HG03342 (cell line): ENCODE results near the gene NEDD9.

Experiments used
- ATAC-seq: cut with Tn5 transposase; IDR thresholded peaks from one replicate; pipeline ENCODE4 v1.9.1; 2021; ENCODE audit warnings: mild to moderate bottlenecking, moderate library complexity; ENCODE audit not compliant: unreplicated experiment

The NEDD9 gene

DNA sequence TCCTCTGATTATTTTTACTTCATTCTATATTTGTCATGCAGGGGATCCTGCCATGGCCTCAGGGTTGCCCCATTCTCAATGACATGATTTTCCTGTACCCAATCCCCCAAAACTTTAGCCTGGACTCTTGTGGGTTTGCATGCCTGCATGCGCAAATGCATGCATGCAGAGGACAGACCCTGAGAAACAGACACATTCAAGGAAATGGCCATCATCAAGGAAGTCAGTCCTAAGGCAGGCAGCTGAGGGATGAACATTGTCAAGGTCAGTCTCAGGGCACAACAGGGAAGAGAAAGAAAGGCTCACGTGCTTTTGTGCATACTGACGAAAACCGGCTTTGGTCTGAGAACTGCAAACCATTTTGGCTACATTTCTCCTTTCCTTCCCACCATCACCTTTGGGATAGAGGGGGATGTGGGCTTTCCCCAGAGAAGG is 13.1 kb downstream of the NEDD9 start:
- ATAC-seq, result no peak

DNA sequence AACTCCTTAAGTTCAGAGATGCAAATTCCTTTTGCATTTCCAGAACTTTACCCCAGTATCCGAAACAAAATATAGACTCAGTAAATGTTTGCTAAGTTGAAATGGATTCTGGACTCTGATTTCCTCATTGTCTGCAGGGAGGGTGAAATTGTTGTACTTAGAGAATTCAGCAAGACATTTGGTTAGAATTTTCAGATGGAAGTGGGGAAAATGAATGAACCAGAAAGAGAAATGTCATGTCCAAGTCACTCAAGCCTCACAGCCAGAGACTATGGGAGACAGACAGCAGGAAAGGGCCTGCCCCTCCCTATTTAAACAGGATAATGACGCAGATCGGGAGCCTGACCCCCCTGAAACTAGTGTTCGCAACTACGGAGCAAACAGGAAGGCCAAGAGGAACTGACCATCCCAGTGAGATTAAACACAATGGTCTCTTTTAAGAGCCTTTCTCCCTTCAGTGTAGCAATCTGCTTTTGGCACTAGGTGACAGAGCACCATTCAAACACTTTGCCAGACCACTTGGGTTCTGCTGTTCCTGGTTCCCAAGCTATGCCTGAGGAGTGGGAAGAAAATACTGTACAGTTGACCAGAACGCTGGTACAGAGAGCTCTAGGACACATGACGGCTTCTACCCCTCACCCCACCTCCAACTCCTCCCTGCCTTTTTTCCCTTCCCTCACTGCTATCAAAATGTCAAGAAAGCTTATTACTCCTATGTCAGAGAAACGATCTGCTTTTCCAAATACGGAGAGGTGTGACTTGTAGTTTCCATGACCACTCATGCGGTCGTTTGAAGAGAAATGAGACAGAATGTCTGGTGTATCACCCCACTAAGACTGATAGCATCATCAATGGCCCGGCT is 13.7 kb downstream of the NEDD9 start:
- no peak for ATAC-seq

DNA sequence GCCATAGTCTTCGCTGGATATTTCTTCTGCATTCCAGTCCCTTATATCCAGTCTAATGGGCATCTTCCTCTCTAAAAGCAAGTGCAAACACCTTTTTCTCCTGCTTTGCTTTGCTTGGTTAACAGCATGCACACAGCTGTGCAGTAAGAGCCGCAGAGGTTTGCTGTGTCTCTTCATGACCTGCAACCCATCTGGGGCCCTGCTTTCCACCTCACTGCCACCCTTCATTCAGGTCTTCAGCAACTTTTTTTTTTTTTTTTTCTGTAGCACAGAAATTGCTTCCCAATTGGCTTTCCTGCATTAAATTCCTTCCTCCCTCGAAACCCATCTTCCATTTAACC is 14.4 kb downstream of the NEDD9 start:
- no peak for ATAC-seq

DNA sequence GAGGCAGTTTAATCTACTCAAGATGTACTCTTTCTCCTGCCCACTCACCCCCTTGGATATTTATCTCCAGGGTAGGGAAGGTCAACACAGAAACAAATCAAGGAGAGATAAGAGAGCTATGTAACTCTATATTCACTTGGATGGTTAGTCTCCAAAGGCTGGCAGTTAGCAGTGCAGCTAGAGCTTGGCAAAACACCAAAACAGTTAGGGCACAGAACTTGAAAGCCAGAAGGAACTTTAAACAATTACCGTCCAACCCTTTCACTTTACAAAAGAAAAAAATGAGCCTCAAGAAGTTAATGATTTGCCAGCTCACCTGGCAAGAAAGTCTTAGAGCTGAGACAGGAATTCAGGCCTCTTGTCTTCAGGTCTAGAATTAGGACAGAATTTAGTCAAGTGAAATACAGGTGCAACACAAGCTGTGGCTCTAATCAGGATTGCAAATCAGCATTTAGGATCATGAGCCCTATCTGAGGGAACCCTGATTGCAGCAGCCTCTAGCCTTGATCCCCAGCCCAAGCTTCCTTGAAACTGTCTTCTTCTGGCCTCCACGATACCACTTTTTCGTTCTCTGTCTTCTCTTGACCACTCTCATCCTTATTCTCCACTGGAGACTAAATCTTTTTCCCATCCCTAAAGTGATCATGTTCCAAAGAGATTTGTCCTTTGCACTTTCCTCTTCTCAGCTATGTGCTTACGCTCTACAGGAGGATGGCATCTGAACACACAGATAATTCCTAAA is 14.9 kb downstream of the NEDD9 start:
- ATAC-seq, result no peak

DNA sequence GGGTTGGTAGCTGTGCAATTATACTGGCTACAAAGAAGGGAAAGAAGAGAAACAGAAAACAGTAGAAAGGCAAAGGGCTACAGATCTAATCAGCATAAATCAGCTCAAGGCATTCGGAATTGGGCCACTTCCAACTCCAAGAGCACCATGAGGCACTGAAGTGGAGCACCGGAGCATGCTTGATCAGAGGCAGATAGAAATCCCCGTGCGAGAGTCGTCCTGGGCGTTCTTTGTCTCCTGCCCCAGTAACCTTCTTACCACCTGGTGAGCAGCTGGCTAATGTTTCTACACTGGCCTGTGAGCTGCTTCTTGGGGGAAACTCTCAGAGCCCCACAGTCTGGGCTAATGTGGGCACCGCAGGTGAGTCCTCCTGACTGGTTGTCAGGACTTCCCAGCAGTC is 16.7 kb downstream of the NEDD9 start:
- ATAC-seq, result no peak

DNA sequence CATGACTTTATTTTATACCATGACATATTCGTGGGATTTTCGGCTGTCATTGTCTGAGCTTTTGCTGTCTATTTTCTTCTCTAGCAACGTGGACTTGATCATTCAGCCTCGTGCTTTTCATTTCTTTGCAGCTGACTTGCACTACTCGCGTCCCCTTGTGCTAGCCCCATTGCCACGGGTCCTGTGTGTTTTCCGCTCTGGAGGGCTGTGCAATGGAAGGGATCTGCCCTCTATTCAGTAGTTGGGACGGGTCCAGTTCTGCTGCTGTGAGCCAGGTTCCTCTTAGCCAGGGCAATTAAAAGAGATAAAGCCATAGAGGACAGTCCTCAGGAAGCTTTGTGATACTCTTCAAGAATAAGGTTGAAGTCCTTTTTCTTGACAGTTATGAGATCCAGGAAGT is 17.6 kb downstream of the NEDD9 start:
- ATAC-seq, result no peak

DNA sequence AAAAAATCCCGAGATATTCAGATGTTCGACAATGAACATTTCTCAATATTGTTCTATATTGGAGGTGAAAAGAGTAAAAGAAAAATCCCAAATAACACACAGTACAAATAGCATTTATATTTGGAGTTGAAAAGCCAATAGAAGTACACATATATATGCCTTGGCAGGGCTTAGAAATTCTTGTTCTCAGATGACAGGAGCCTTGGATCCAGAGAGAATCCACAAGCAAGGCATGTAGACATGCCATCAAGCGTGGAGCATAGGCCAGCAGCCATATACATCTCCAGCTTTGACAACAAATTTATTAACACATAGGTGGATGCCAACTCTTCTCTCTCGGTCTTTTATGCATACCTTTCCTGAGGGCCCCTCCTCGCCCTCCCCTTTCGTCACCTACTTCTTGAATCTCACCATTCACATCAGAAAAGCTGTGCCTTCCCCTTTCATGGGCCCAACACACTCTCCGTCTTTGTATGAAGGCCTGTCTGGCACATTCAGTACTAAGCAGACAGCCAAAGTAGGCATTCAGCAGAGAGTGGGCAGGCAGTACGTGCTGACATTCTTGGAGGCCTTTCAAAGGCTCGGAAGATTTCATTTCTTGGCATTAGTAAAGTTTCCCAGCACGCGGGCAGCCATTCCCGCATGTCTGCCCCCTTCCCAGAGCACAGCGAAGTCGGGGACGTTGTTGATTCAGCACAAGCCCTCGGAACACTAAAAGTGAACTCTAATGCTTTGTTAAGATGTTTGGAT is 18.2 kb downstream of the NEDD9 start:
- ATAC-seq, result no peak

DNA sequence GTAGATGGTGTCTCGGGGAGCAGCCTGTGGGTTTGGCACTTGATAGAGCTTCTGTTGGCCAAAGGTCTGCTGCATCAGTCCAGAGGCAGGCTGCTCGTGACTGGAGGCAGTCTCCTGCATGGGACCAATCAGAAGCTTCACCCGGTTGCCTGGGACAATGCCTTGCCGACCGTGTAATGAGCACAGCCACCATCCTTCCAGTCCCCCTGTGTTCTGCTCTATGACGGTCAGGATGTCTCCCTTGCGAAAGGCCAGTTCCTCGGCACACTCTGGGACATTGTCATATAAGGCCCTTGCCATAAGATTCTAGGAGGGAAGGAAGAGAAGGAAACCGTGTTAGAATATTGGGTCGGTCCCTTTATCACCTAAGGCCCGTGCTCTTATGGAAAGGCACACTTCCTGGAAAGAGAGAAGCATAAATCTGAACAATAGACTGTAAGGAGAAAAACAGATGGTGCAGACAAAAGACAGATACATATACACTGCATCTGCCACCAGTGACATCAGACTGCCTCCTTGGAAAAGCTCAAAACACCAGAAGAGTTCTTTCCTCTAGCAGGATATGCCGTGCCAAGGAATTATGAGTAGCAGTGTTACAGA is 18.9 kb downstream of the NEDD9 start:
- ATAC-seq, result no peak

DNA sequence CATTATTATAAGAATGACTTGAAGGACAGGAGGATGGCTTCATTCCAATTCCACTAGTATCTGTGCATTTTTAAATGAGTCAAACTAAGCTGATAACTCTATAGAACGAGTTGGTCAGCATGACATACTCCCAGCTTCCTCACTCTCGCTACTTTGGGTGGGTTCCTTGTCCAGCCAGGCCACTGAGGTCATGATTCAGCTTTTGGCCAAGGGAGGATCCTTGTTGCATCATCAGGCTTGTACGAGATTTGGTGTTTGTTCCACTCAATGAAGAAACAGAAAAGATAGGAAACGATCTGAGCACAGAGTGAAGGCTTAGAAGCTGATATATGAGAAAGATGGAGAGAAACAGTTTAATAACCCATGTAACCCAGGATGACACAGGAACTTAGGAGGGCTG is 19.8 kb downstream of the NEDD9 start:
- no peak for ATAC-seq

DNA sequence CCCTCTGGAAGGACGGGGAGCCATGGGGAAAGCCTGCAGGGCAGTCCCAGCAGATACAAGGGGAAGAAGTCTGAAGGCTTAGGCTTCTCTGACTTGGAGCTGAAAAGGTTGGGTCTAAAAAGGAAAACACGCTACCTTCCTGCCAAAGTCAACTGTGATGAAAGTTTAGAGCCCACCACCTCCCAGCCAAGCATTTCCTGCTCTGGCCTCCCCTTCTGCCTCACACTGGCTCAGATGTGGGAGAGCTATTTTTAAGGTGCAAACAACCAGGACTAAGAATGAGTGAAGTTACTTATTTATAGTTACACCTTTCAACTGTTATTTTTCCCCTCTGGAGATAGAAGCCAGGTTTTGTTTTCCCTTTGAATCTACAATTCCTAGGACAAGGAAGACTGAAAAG is 21.2 kb downstream of the NEDD9 start:
- ATAC-seq, result no peak

DNA sequence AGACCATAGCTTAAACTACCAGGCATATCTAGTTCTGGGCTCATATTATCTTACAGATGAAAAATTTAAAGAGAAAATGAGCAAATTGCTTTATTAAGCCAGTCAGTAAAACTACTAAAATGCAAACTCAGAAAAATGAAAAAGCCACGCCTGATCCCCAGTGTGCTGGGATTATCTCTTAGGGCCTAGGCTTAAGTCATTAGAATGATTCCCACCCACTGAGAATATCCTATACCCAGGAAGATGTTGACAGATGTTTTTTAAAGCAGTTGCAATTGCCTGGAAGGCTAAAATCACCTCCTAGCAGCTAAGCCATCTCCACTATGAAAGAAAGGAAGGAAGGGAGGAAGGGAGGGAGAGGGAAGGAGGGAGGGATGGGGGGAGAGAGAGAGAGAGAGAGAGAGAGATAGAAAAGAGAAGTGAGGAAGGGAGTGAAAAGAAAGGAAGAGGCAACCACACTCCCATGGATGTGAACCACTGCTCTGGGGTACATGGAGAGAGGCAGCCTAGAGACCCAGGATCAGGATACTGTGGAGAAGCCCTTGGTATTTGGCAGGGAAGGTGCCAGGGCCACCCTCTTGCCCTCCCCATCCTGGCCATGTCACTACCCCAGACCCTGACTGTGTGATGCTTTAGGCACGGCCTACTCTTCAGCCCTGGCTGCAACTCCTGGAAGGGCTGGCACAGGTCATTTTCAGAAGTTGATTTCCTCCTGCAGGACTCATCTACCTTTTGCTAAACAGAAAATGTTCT is 21.9 kb downstream of the NEDD9 start:
- no peak for ATAC-seq

DNA sequence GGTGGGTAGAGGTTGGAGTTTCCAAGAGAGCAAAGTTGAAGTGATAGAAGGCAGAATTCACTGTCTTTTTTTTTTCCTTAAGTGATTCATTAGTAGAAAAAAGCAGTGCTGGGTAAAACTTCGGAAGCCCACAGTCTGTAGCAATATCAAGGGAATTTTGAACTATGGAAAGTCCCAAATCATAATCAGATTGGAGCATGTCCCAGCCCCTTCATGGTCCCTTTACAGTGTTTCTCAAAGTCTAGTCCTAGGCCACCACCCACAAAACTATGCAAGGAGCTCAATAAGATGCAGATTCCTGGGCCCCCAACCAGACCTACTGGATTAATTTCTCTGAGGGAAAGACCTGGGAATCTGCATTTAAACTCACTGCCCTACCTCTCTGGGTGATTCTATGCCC is 22.6 kb downstream of the NEDD9 start:
- no peak for ATAC-seq

DNA sequence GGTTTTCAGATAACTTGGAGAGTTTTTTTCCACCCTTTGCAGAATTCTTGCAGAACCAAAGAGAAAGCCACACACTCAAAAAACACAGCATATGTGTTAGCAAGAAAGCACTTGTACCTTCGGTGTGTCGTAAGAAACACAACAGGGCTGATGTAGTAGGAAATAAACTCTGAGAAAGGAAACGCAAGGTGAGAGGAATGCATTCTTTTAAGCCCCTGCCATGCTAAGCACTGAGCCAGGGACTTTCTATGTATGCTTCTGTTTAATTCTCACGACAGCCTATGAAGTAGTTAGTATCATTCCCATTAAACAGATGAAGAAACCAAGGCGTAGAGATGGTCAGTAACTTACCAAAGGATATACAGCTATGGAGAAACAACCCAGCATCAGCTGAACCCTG is 23.1 kb downstream of the NEDD9 start:
- ATAC-seq, result no peak

DNA sequence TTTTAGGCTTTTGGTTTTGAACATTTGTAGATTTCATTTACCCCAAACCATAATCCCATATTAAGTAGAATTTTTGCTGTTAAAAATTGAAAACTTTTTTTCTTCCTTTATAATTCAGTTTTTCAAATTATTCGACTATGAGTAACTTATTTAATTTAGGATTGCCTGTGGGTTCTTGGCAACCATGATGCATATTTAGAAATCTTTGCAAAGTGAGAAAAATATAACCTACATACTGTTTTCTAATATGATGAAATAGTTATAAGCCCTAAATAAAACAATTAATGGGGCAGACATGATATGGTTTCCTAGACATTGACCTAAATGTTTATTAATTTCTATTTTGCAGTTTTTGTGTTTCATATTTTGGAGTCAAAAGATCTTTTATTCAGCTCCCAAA is 23.6 kb downstream of the NEDD9 start:
- ATAC-seq, result no peak

DNA sequence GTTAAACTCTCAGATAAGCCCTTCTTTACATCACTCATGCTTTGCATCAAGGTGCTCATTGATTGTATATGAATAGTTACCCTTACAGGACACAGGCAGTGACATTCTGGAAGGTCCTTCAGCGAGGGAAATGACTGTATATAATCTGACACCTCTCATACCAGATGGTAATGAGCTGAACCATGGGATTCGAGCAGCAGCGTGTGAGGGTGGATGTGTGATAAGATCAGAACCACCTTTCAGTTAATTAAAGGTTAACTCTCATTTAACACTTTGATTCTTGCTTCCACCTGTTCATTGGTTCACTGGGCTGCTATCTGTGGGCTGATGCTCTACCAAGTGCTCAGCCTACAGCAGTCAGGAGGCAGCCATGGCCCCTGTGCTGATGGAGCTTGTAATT is 24.2 kb downstream of the NEDD9 start:
- no peak for ATAC-seq

DNA sequence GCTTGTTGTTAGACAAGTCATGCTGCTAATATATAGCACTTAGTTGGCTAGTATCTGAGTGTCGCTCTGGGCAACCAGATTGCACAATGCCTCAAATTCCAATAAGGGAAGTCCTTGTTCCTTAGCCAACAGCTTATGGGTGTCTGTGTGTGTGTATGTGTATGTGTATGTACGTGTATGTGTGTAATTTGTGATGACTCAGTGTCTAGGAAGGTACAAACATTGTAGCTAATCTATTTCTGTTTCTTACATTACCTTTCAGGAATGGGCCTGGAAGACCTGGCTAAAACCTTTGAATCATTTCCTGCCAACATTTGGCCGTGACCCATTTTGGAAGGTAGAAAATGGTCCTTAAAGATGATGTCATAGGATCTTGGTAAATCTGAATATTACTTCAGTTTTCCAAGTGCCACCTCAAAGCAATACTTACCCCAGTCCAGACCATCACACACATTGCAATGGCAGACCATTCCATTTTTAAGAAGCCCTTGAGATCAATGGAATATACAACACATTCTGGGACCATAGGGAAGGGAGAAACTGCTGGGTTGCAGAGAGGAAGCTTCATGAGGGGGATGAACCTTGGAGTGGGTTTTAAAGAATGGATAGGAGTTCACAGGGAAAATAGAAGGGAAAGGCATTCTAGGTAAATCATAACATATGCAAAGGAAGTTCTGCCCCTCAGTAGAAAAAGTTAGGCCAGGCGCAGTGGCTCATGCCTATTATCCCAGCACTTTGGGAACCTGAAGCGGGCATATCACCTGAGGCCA is 25.1 kb downstream of the NEDD9 start:
- ATAC-seq, result no peak

DNA sequence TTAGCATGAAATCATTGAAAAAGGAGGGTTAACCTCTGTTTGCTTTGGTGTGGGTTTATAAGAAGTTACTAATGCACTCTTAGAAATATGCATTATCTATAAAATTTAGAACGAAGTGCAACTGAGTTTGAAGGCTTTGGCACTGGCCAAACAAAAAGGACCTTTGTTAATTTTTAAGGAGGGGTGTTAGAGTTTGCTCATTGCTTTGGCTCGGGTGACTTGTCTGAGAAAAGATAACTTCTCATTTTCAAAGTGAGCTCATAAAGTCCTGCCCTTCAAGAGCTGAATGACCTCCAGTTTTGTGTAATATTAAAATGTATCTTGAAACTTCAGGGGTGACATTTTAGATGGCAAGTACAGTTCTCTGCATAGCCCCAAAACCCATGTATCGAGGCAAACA is 25.9 kb downstream of the NEDD9 start:
- no peak for ATAC-seq

DNA sequence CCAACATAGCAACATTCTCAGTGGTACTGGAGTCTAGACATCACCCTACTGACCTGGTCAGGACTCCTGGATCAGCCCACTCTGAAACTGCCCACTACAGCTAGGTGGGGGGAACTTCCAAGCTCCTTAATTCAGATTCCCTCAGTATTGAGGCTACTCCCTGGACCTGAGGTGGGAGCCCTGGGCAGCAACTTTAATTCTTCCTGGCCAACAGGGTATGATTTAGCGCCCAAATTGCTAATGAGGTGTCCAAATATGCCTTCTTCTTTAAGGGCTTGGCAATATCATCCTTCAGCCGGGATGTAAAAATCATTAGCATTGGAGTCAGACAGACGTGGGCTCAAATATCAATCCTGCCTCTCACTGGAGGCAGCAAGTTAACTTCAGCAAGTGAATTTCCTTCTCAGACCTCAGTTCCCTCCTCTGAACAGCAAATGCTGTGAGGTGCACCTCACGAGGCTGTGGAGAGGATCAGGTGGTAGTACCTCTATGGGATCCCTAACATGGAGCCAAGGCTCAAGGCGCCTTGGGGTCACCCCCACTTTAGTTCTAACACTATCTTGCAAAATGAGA is 27.6 kb downstream of the NEDD9 start:
- no peak for ATAC-seq

DNA sequence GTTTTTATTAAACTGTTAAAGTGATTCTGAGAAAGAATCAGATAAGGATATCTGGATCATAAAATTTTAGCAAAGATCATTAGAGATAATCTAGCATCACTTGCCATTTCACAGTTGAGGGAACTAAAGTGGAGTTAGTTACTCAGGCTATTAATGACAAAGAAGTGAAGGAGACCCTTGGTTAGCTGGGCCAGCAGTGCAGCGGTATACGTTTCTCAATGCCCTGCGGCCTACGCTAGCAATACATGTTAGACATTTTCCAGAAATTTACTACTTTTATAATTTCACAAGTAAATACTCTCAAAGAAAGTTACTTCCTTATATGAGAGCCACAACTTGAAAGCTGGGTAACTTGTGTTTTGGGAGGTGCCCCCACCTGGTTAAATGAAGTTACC is 28.5 kb downstream of the NEDD9 start:
- no peak for ATAC-seq
